Kidney epithelial cell (primary cell): ENCODE results near the gene KSR1. TPM values are rescaled to one million over a fixed set of nuclear protein-coding genes. Genes with fewer than 3 reads are reported as not detected.

ENCODE experiments used
- DNase-seq: peaks from one replicate; pipeline ENCODE4 v3.0.0-alpha.2; 2010; ENCODE audit warnings: low read depth
- H3K27me3 ChIP-seq: 2 replicates; pipeline ENCODE4 v1.6.0; 2011; ENCODE audit warnings: low read length; ENCODE audit not compliant: control insufficient read depth, insufficient read depth
- H3K36me3 ChIP-seq: 2 replicates; pipeline ENCODE4 v1.5.1; 2011; ENCODE audit warnings: low read length; ENCODE audit not compliant: control insufficient read depth, insufficient read depth
- H3K4me3 ChIP-seq: 2 replicates; pipeline ENCODE4 v1.5.1; 2011; ENCODE audit warnings: low read depth, mild to moderate bottlenecking, control low read depth, low read length
- CTCF ChIP-seq: IDR thresholded peaks from 2 replicates; pipeline ENCODE4 v1.5.1; 2011; ENCODE audit warnings: mild to moderate bottlenecking, moderate library complexity, low read length, control low read depth, inconsistent platforms; ENCODE audit not compliant: insufficient read depth, poor library complexity, severe bottlenecking
- total RNA-seq: library from RNA; depleted of rRNA; stranded (reverse); fragments of >200 nt; gene quantifications from 2 replicates; pipeline ENCODE4 v1.2.3, GENCODE V29; 2015

KSR1 gene
- total RNA-seq, 1 donor from 2014 or later = 11.2 TPM

GRCh38 chr17:27562777-27563455, 106.7 kb downstream of the KSR1 start:
- Histone ChIP-seq H3K27me3 (no peaks in the 10 kb centered on the region), H3K4me3 (no peak overlapping the region), H3K36me3 (no peaks in the 10 kb centered on the region)
- TF ChIP-seq CTCF = no peak
- no peak for DNase-seq

GRCh38 chr17:27563532-27563931, 107.3 kb downstream of the KSR1 start:
- Histone ChIP-seq H3K36me3 (no peaks in the 10 kb centered on the region), H3K27me3 (no peaks in the 10 kb centered on the region), H3K4me3 (no peak overlapping the region)
- DNase-seq = no peak
- no peak for TF ChIP-seq CTCF

DNA sequence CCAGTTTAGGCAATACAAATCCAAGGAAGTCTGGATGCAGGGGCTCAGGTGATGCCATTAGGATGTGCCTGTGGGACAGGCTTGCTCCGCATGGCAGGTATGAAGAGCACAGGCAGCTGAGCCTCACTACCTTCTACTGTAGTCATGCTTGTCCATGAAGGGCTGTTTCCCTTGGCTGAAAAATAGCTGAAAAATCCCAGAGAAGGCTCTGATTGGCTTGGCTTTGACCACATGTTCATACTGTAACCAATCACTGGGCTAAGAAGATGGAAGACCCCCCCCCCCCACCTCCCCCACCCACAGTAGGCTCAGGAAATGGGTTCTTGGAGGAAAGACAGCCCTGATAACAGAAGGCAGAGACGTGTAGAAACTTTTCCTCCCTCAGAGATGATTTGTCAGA, 108.2 kb downstream of the KSR1 start:
- H3K27me3 ChIP-seq = no peaks in the 10 kb centered on the region

GRCh38 chr17:27565874-27566670, 109.8 kb downstream of the KSR1 start:
- Histone ChIP-seq H3K36me3 (no peaks in the 10 kb centered on the region), H3K27me3 (no peaks in the 10 kb centered on the region), H3K4me3 (no peak overlapping the region)
- DNase-seq = no peak
- TF ChIP-seq CTCF = no peak

More for the DNA sequence above, 108.2 kb downstream of the KSR1 start:
- no peak for DNase-seq
- Histone ChIP-seq H3K36me3 (no peaks in the 10 kb centered on the region), H3K4me3 (no peak overlapping the region)
- TF ChIP-seq CTCF = no peak

- no peak overlapping the region for H3K4me3 ChIP-seq
- no peak for TF ChIP-seq CTCF
- no peaks in the 10 kb centered on the region for H3K36me3 ChIP-seq
- no peaks in the 10 kb centered on the region for H3K27me3 ChIP-seq
- no peak for DNase-seq
Observed at GRCh38 chr17:27566671-27567562, 110.7 kb downstream of the KSR1 start.
